Naive thymus-derived CD4-positive, alpha-beta T cell (primary cell): Measurements from ENCODE around the gene TBXA2R. TPM values are rescaled to one million over a fixed set of nuclear protein-coding genes. Genes with fewer than 3 reads are reported as not detected.

Experiments used
- ATAC-seq: fragments of 150-1000 bp; cut with Tn5 transposase; 2 replicates; pipeline ENCODE4 v1.10.0; 2021; ENCODE audit warnings: mild to moderate bottlenecking, moderate library complexity
- CTCF ChIA-PET: fragments of 350-600 bp; sonication (Branson Sonifier 250); formaldehyde crosslinking; loops from one replicate; lab custom pipeline; 2021; ENCODE audit warnings: antibody characterized with exemption; lab: Charles Lee
- POLR2A ChIA-PET: fragments of 350-600 bp; sonication (Branson Sonifier 250); formaldehyde crosslinking; loops from one replicate; lab custom pipeline; 2021; ENCODE audit warnings: antibody characterized with exemption, inconsistent platforms; lab: Charles Lee
- DNase-seq, 9 donors: peaks; one replicate each; pipeline versions ENCODE4 v3.0.0 to v3.0.0-alpha.2; 2020 to 2022; ENCODE audit warnings: mixed read lengths in 1 of 9
- H3K27ac ChIP-seq: one replicate; pipeline ENCODE4 v1.7.0; 2013; ENCODE audit warnings: mild to moderate bottlenecking, low read depth, low read length, moderate library complexity
- H3K27me3 ChIP-seq, 2 donors: one replicate each; pipeline ENCODE4 v1.7.0; 2013; ENCODE audit warnings: low read length in 2 of 2, mild to moderate bottlenecking in 2 of 2, moderate library complexity in 2 of 2; ENCODE audit not compliant: control insufficient read depth in 2 of 2, insufficient read depth in 2 of 2
- H3K36me3 ChIP-seq, 3 experiments: 1 replicate in 2 of 3; 2 replicates in 1 of 3; pipeline ENCODE4 v1.7.0; 2013; ENCODE audit warnings: low read length in 3 of 3, mild to moderate bottlenecking in 3 of 3, moderate library complexity in 1 of 3; ENCODE audit not compliant: insufficient read depth in 3 of 3, control insufficient read depth in 2 of 3
- H3K4me1 ChIP-seq, 2 donors: one replicate each; pipeline ENCODE4 v1.7.0; 2013; ENCODE audit warnings: low read length in 2 of 2, mild to moderate bottlenecking in 2 of 2, moderate library complexity in 1 of 2; ENCODE audit not compliant: control insufficient read depth in 2 of 2, insufficient read depth in 2 of 2
- H3K4me3 ChIP-seq: 2 replicates; pipeline ENCODE4 v1.7.0; 2013; ENCODE audit warnings: mild to moderate bottlenecking, low read length
- H3K9me3 ChIP-seq, 3 experiments: 1 replicate in 2 of 3; 2 replicates in 1 of 3; pipeline ENCODE4 v1.7.0; 2013; ENCODE audit warnings: low read length in 3 of 3; ENCODE audit not compliant: control insufficient read depth in 2 of 3
- H3K27ac Mint-ChIP-seq, 9 donors: one replicate each; pipeline ENCODE4 v1.8.0; 2020 to 2022; ENCODE audit warnings: mixed read lengths in 9 of 9, mild to moderate bottlenecking in 8 of 9, moderate library complexity in 5 of 9, inconsistent platforms in 2 of 9
- H3K27me3 Mint-ChIP-seq, 5 donors: one replicate each; pipeline ENCODE4 v1.8.0; 2021 to 2022; ENCODE audit warnings: mixed read lengths in 5 of 5, mild to moderate bottlenecking in 1 of 5
- H3K36me3 Mint-ChIP-seq, 5 donors: one replicate each; pipeline ENCODE4 v1.8.0; 2020 to 2022; ENCODE audit warnings: mixed read lengths in 5 of 5, mild to moderate bottlenecking in 3 of 5, inconsistent platforms in 1 of 5
- H3K4me1 Mint-ChIP-seq, 7 donors: one replicate each; pipeline ENCODE4 v1.8.0; 2020 to 2022; ENCODE audit warnings: mixed read lengths in 7 of 7, mild to moderate bottlenecking in 3 of 7, inconsistent platforms in 1 of 7
- H3K4me3 Mint-ChIP-seq, 10 donors: one replicate each; pipeline ENCODE4 v1.8.0; 2020 to 2022; ENCODE audit warnings: mild to moderate bottlenecking in 10 of 10, mixed read lengths in 10 of 10, moderate library complexity in 6 of 10, inconsistent platforms in 2 of 10
- H3K9me3 Mint-ChIP-seq, 11 donors: one replicate each; pipeline ENCODE4 v1.8.0; 2020 to 2022; ENCODE audit warnings: mixed read lengths in 11 of 11, mild to moderate bottlenecking in 4 of 11, inconsistent platforms in 1 of 11, moderate library complexity in 1 of 11
- intact Hi-C, 2 donors: fragments of 100-400 bp; cut with micrococcal nuclease; formaldehyde crosslinking; loops; one replicate each; pipeline ENCODE4 v1.15.1; 2023
- polyA plus RNA-seq, 2 donors: library from polyadenylated mRNA; unstranded; fragments of 300-500 nt; fragmentation: Illumina TruSeq; gene quantifications; one replicate each; pipeline ENCODE4 v1.2.3, GENCODE V29; 2021
- total RNA-seq, 6 experiments: library from RNA in 5 of 6; stranded (reverse) in 5 of 6; gene quantifications; 1 replicate in 5 of 6; 2 replicates in 1 of 6; pipeline ENCODE4 v1.2.3 and lab custom pipeline; 2021 to 2026

TBXA2R gene
- total and polyA plus RNA-seq, 7 experiments from 2014 or later: 0.73 to 9.0 (median 5.1) TPM

DNA sequence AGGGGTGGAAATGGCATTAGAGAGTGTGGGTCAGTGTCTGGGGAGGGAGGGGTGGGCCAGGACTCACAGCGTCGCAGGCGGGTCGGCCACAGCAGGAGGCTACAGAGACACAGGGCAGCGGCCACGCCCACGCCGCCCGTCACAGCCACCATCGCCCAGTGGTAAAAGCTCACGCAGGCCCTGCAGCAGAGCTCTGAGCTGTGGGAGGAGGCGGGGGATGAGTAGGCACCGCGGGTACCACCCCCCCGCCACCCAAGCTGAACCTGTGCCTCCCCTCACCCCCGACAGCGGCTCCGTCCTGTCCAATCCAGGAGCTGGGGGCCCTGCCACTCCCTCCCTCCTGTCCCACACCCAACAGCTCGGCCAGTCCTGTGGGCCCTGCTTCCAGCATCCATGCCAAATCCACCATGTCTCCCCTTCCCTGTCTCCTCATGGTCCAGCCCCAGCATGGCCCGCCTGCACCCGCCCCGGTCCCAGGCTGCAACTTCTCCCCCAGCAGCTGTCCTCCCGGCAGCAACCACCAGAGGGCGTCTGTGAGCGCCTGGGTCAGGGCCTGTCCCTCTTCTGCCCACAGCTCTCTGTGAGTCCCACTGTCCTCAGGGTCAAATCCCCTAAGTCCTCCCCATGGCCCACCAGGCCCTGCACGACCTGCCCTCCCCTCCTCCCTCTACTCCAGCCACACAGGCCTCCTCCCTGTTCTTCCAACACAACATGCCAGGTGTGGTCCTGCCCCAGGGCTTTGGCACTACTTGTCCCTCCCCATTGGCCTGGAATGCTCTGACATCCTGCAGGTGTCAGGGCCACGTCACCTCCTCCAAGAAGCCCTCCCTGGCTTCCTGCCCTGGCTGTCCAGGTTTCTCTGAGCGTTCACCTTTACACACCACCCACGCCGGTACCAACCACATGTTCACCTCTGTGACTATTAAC lies 61.7 kb downstream of the TBXA2R start:
- peak overlapping the region in 1 of 10 donors; percentile 7 for H3K4me3 Mint-ChIP-seq
- peaks cover 0 to 4% (median 0%) of the 10 kb centered on the region in 5 donors for H3K36me3 Mint-ChIP-seq
- no peaks in the 10 kb centered on the region for H3K27me3 ChIP-seq
- no peak overlapping the region for H3K4me3 ChIP-seq
- H3K36me3 ChIP-seq: peaks cover 0 to 65% (median 0%) of the 10 kb centered on the region in 3 experiments
- H3K4me1 Mint-ChIP-seq: peaks cover 4 to 17% (median 11%) of the 10 kb centered on the region in 7 donors
- ChIA-PET CTCF (interaction anchor here (0.6 to 3.2 kb wide), 13 partner anchors 10 to 488 kb away, joined by 3 to 30 read pairs (median 3); partner anchors contain the start of genes GIPC3 and MFSD12), POLR2A (interaction anchor here (0.9 to 3.6 kb wide), 5 partner anchors 9 to 82 kb away, joined by 3 to 25 read pairs (median 4); partner anchors contain the start of gene MFSD12)
- H3K27me3 Mint-ChIP-seq: no peaks in the 10 kb centered on the region
- no peaks in the 10 kb centered on the region for H3K9me3 Mint-ChIP-seq
- DNase-seq: peak; percentile 52 to 89 (median 70)
- ATAC-seq: peak; percentile 77
- H3K4me1 ChIP-seq: no peaks in the 10 kb centered on the region
- H3K27ac Mint-ChIP-seq: peak overlapping the region in 8 of 9 donors; percentile 46 to 81 (median 71)
- no peaks in the 10 kb centered on the region for H3K9me3 ChIP-seq
- intact Hi-C loops: loop anchor here (1.0 to 2.0 kb wide), 4 partner anchors 9 to 161 kb away; partner anchors contain the start of gene GIPC3 (in 1 of the 2)
- peak overlapping the region; percentile 19 for H3K27ac ChIP-seq

Other genes with a start within 250 kb of the TBXA2R start
- gene NFIC, start 240.3 kb downstream of the TBXA2R start, total RNA-seq: 10 to 100 TPM; 15.0 to 35.2 (median 33.1) TPM
- 10 to 100 TPM; 12.2 to 24.6 TPM for gene NFIC, start 240.3 kb downstream of the TBXA2R start, polyA plus RNA-seq
- 1 to 10 TPM in 1 of 5 experiments, under 1 TPM in 1, not detected in 3; 0.82 to 1.8 TPM for gene SMIM24, start 126.3 kb downstream of the TBXA2R start, total RNA-seq
- not detected for gene SMIM24, start 126.3 kb downstream of the TBXA2R start, polyA plus RNA-seq
- not detected for gene SMIM44, start 123.4 kb downstream of the TBXA2R start, total RNA-seq
- not detected for gene SMIM44, start 123.4 kb downstream of the TBXA2R start, polyA plus RNA-seq
- 10 to 100 TPM in 1 of 5 experiments, 1 to 10 TPM in 4; 4.4 to 16.4 (median 8.0) TPM for gene DOHH, start 106.2 kb downstream of the TBXA2R start, total RNA-seq
- 10 to 100 TPM in 1 of 2 donors, 1 to 10 TPM in 1; 4.6 to 15.0 TPM for gene DOHH, start 106.2 kb downstream of the TBXA2R start, polyA plus RNA-seq
- gene FZR1, start 100.6 kb downstream of the TBXA2R start, total RNA-seq: 10 to 100 TPM; 60.7 to 90.7 (median 71.3) TPM
- gene FZR1, start 100.6 kb downstream of the TBXA2R start, polyA plus RNA-seq: 10 to 100 TPM in 1 of 2 donors, 1 to 10 TPM in 1; 7.8 to 15.1 TPM
- gene TEKTIP1, start 67.7 kb downstream of the TBXA2R start, total RNA-seq: 10 to 100 TPM in 3 of 5 experiments, 1 to 10 TPM in 2; 5.6 to 11.5 (median 10.6) TPM
- gene TEKTIP1, start 67.7 kb downstream of the TBXA2R start, polyA plus RNA-seq: not detected
- 100 to 1,000 TPM in 3 of 5 experiments, 10 to 100 TPM in 2; 95.2 to 153 (median 101) TPM for gene MFSD12, start 49.3 kb downstream of the TBXA2R start, total RNA-seq
- gene MFSD12, start 49.3 kb downstream of the TBXA2R start, polyA plus RNA-seq: 10 to 100 TPM; 41.2 to 74.0 TPM
- 10 to 100 TPM; 37.9 to 63.7 (median 53.0) TPM for gene HMG20B, start 33.9 kb downstream of the TBXA2R start, total RNA-seq
- gene HMG20B, start 33.9 kb downstream of the TBXA2R start, polyA plus RNA-seq: 10 to 100 TPM; 50.6 to 65.6 TPM
- gene GIPC3, start 21.4 kb downstream of the TBXA2R start, total RNA-seq: 1 to 10 TPM in 4 of 5 experiments, under 1 TPM in 1; 0.85 to 3.3 (median 2.9) TPM
- 1 to 10 TPM; 1.3 to 1.5 TPM for gene GIPC3, start 21.4 kb downstream of the TBXA2R start, polyA plus RNA-seq
- gene CACTIN, start 19.9 kb upstream of the TBXA2R start, total RNA-seq: 10 to 100 TPM; 35.4 to 46.7 (median 37.1) TPM
- 10 to 100 TPM in 1 of 2 donors, 1 to 10 TPM in 1; 9.5 to 22.2 TPM for gene CACTIN, start 19.9 kb upstream of the TBXA2R start, polyA plus RNA-seq
- 10 to 100 TPM; 21.5 to 32.4 (median 30.7) TPM for gene PIP5K1C, start 93.6 kb upstream of the TBXA2R start, total RNA-seq
- gene PIP5K1C, start 93.6 kb upstream of the TBXA2R start, polyA plus RNA-seq: 10 to 100 TPM in 1 of 2 donors, 1 to 10 TPM in 1; 6.8 to 17.8 TPM
- gene TJP3, start 101.5 kb upstream of the TBXA2R start, total RNA-seq: 10 to 100 TPM in 4 of 5 experiments, 1 to 10 TPM in 1; 1.2 to 20.1 (median 16.8) TPM
- gene TJP3, start 101.5 kb upstream of the TBXA2R start, polyA plus RNA-seq: 10 to 100 TPM; 14.0 to 16.1 TPM
- 10 to 100 TPM; 55.1 to 77.3 (median 67.1) TPM for gene APBA3, start 154.8 kb upstream of the TBXA2R start, total RNA-seq
- gene APBA3, start 154.8 kb upstream of the TBXA2R start, polyA plus RNA-seq: 10 to 100 TPM; 30.7 to 33.6 TPM
- 10 to 100 TPM; 34.0 to 95.2 (median 58.8) TPM for gene MRPL54, start 155.8 kb upstream of the TBXA2R start, total RNA-seq
- gene MRPL54, start 155.8 kb upstream of the TBXA2R start, polyA plus RNA-seq: 100 to 1,000 TPM; 143 to 154 TPM
- not detected for gene RAX2, start 165.4 kb upstream of the TBXA2R start, total RNA-seq
- gene RAX2, start 165.4 kb upstream of the TBXA2R start, polyA plus RNA-seq: not detected
- gene MATK, start 179.5 kb upstream of the TBXA2R start, total RNA-seq: 10 to 100 TPM in 3 of 5 experiments, 1 to 10 TPM in 2; 1.6 to 32.6 (median 14.3) TPM
- 10 to 100 TPM in 1 of 2 donors, 1 to 10 TPM in 1; 8.4 to 13.0 TPM for gene MATK, start 179.5 kb upstream of the TBXA2R start, polyA plus RNA-seq